NCI-H2171 treated with DMSO at 0.1 percent for 48 hours (cell line): ENCODE measurements around the gene CPOX.
"Not testable (repeated sequence)": the region's sequence is repeated elsewhere in the genome, so short reads cannot be mapped to it uniquely, and the experiment has no call there.

Source experiments
- DNase-seq: peaks from one replicate; lab custom pipeline; 2025; lab: John Stamatoyannopoulos, UW

The CPOX gene

GRCh38 chr3:98593046-98593936 is at the start of gene CPOX:
TSS of gene CPOX (minus strand) at chr3:98593611. CDS start at chr3:98593504, 107 bp downstream.
- DNase-seq = peak; percentile 88

GRCh38 chr3:98642769-98643168 is 49.4 kb upstream of the CPOX start:
- not testable (repeated sequence) for DNase-seq

- not testable (repeated sequence) for DNase-seq
These were observed 48.3 kb upstream of the CPOX start for GRCh38 chr3:98641756-98642155.

- DNase-seq = not testable (repeated sequence)
These were observed 45.1 kb upstream of the CPOX start for GRCh38 chr3:98638515-98638914.

- DNase-seq = no peak
These were observed 37.0 kb upstream of the CPOX start for GRCh38 chr3:98630416-98630815.

- no peak for DNase-seq
These were observed 34.9 kb upstream of the CPOX start for GRCh38 chr3:98628317-98628716.

GRCh38 chr3:98626151-98626550 is 32.7 kb upstream of the CPOX start:
- DNase-seq = no peak

- no peak for DNase-seq
These were observed 30.3 kb upstream of the CPOX start for GRCh38 chr3:98623572-98624280.

GRCh38 chr3:98617841-98618240 is 24.4 kb upstream of the CPOX start:
- DNase-seq = no peak

- no peak for DNase-seq
These were observed 20.2 kb upstream of the CPOX start for GRCh38 chr3:98613616-98614015.

GRCh38 chr3:98612996-98613517 is 19.6 kb upstream of the CPOX start:
- DNase-seq = no peak

GRCh38 chr3:98612587-98612986 is 19.2 kb upstream of the CPOX start:
- peak; percentile 17 for DNase-seq

- DNase-seq = no peak
These were observed 14.6 kb upstream of the CPOX start for GRCh38 chr3:98608029-98608428.

GRCh38 chr3:98603580-98603979 is 10.2 kb upstream of the CPOX start:
- no peak for DNase-seq

- peak; percentile 66 for DNase-seq
These were observed 8.8 kb upstream of the CPOX start for GRCh38 chr3:98602078-98602678.

- DNase-seq = no peak
These were observed 7.8 kb upstream of the CPOX start for GRCh38 chr3:98601180-98601579.

- no peak for DNase-seq
These were observed 7.1 kb upstream of the CPOX start for GRCh38 chr3:98600412-98601095.

- DNase-seq = no peak
These were observed 6.4 kb upstream of the CPOX start for GRCh38 chr3:98599647-98600411.

- DNase-seq = no peak
These were observed 5.1 kb upstream of the CPOX start for GRCh38 chr3:98598492-98598891.

GRCh38 chr3:98596541-98597500 is 3.4 kb upstream of the CPOX start:
- peak; percentile 45 for DNase-seq
